Embryonic facial prominence (tissue), 1 donor: Measurements from ENCODE around the gene SLC25A30.
"Not testable (repeated sequence)": the region's sequence is repeated elsewhere in the genome, so short reads cannot be mapped to it uniquely, and the experiment has no call there.

Experiments used
- DNase-seq: peaks from one replicate; pipeline ENCODE4 v3.0.0-alpha.2; 2016; ENCODE audit errors: extremely low spot score

SLC25A30 gene

GRCh38 chr13:45367358-45367757, 50.8 kb downstream of the SLC25A30 start:
- DNase-seq: no peak

- no peak for DNase-seq
Observed at GRCh38 chr13:45365558-45365885, 52.7 kb downstream of the SLC25A30 start.

GRCh38 chr13:45364876-45365557, 53.2 kb downstream of the SLC25A30 start:
- no peak for DNase-seq

GRCh38 chr13:45362939-45363338, 55.2 kb downstream of the SLC25A30 start:
- DNase-seq: no peak

- DNase-seq: no peak
Observed at GRCh38 chr13:45361596-45362206, 56.5 kb downstream of the SLC25A30 start.

- DNase-seq: no peak
Observed at GRCh38 chr13:45356966-45357672, 61.1 kb downstream of the SLC25A30 start.

GRCh38 chr13:45353895-45354294, 64.3 kb downstream of the SLC25A30 start:
- no peak for DNase-seq

GRCh38 chr13:45352031-45352430, 66.1 kb downstream of the SLC25A30 start:
- no peak for DNase-seq

- no peak for DNase-seq
Observed at GRCh38 chr13:45350152-45350551, 68.0 kb downstream of the SLC25A30 start.

GRCh38 chr13:45349438-45349837, 68.7 kb downstream of the SLC25A30 start:
- DNase-seq: no peak

- not testable (repeated sequence) for DNase-seq
Observed at GRCh38 chr13:45344064-45344463, 74.1 kb downstream of the SLC25A30 start.
